ENCODE results near the gene IFITM2.

DNA sequence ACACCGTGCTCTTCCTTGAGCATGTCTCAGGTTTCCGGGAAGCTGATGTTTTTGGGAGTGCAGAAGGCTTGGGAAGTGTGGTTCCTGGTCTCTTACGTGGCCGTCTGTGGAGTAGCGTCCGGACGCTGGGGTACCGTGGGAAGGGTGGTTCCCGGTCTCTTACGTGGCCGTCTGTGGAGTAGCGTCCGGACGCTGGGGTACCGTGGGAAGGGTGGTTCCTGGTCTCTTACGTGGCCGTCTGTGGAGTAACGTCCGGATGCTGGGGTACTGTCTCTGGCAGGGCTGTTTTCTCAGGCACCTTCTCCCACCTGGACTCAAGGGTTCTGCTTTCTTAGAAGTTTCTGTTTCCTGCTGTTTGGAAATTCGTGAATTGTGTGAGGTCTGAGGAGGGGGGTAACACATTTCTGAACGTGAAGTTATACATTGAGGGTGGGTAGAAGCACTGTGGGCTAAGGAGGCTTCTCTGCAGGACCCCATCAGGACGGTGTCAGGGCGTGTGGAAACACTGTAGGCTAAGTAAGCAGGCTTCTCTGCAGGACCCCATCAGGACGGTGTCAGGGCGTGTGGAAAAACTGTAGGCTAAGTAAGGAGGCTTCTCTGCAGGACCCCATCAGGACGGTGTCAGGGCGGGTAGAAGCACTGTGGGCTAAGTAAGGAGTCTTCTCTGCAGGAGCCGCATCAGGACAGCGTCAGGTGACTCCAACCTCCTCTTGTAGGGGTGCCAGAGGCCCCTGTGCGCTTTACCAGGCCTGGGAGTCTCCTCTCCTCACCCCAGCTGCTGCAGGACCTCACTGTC is 18.4 kb downstream of the IFITM2 start:
- TF ChIP-seq BHLHE40 (IDR thresholded peaks at IDR 0.05; ENCODE audit: borderline replicate concordance), result no peak
- TF ChIP-seq ELF4 (IDR thresholded peaks at IDR 0.05), result no peak
- no peak for TF ChIP-seq FOXA1 (IDR thresholded peaks at IDR 0.05)
- no peak for TF ChIP-seq SUZ12 (IDR thresholded peaks at IDR 0.05)
- no peak for TF ChIP-seq TARDBP (IDR thresholded peaks at IDR 0.05)
- TF ChIP-seq PKNOX1 (IDR thresholded peaks at IDR 0.05), result no peak
- no peak for TF ChIP-seq SP1 (IDR thresholded peaks at IDR 0.05)

Data from HEK293T (cell line).